IPS-11a (cell line): ENCODE measurements around the gene ABO.
"Not testable (repeated sequence)": the region's sequence is repeated elsewhere in the genome, so short reads cannot be mapped to it uniquely, and the experiment has no call there.

Source experiments
- H3K4me3 ChIP-seq: one replicate; pipeline ENCODE4 v1.5.1; 2013; ENCODE audit warnings: low read depth, low read length, control low read depth

Gene ABO

GRCh38 chr9:133290751-133291302, 15.8 kb upstream of the ABO start:
- H3K4me3 ChIP-seq: no peak overlapping the region

- H3K4me3 ChIP-seq: no peak overlapping the region
These were observed 11.5 kb upstream of the ABO start for GRCh38 chr9:133286523-133286922.

- no peak overlapping the region for H3K4me3 ChIP-seq
These were observed 10.3 kb upstream of the ABO start for GRCh38 chr9:133285252-133285775.

GRCh38 chr9:133284362-133284761, 9.4 kb upstream of the ABO start:
- no peak overlapping the region for H3K4me3 ChIP-seq

GRCh38 chr9:133283255-133284032, 8.4 kb upstream of the ABO start:
- H3K4me3 ChIP-seq: not testable (repeated sequence)

GRCh38 chr9:133282464-133283238, 7.7 kb upstream of the ABO start:
- no peak overlapping the region for H3K4me3 ChIP-seq

GRCh38 chr9:133280392-133280791, 5.4 kb upstream of the ABO start:
- H3K4me3 ChIP-seq: no peak overlapping the region

- H3K4me3 ChIP-seq: no peak overlapping the region
These were observed 3.4 kb upstream of the ABO start for GRCh38 chr9:133278161-133279114.

GRCh38 chr9:133277467-133277866, 2.5 kb upstream of the ABO start:
- H3K4me3 ChIP-seq: no peak overlapping the region

GRCh38 chr9:133276923-133277322, 1.9 kb upstream of the ABO start:
- no peak overlapping the region for H3K4me3 ChIP-seq

- peak overlapping the region; percentile 35 for H3K4me3 ChIP-seq
These were observed 1.2 kb upstream of the ABO start for GRCh38 chr9:133276001-133276884.

- peak overlapping the region; percentile 28 for H3K4me3 ChIP-seq
These were observed 531 bp downstream of the ABO start for GRCh38 chr9:133274236-133275104.

GRCh38 chr9:133273819-133274218, 1.2 kb downstream of the ABO start:
- H3K4me3 ChIP-seq: no peak overlapping the region

- no peak overlapping the region for H3K4me3 ChIP-seq
These were observed 1.9 kb downstream of the ABO start for GRCh38 chr9:133273098-133273497.

- no peak overlapping the region for H3K4me3 ChIP-seq
These were observed 5.3 kb downstream of the ABO start for GRCh38 chr9:133269537-133270362.

GRCh38 chr9:133269136-133269535, 5.9 kb downstream of the ABO start:
- not testable (repeated sequence) for H3K4me3 ChIP-seq

- no peak overlapping the region for H3K4me3 ChIP-seq
These were observed 6.5 kb downstream of the ABO start for GRCh38 chr9:133268335-133269056.
